ENCODE data around the gene EPG5. TPM values are rescaled to one million over a fixed set of nuclear protein-coding genes. Genes with fewer than 3 reads are reported as not detected.
A peak's percentile ranks its signal among the peaks of the same experiment; 100 is the strongest.

EPG5 gene
- total RNA-seq, 1 experiment from 2014 or later = 16.7 TPM

DNA sequence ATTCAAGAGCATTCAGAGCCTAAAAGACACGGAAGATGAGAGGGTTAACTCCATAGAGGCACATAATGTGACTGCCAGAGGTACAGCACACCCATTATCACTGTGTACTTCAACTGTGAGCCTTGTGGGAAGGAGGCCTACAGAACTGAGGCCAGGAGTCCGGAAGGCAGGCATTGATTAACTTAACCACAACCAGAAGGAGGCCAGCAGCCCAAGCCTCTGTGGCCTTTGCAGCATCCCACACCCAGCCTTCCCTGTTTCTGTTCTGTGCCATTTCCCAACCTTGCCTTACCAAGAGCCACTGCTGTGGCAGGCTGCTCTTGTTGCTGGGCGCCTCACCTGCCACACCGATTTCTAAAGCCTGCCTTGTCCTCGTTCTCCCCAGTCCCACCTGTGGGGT lies 114.5 kb downstream of the EPG5 start:
- Histone ChIP-seq H3K27me3 (replicated peaks; ENCODE audit: insufficient read depth, low read depth, low read length, poor library complexity) (no peaks in the 10 kb centered on the region), H3K4me1 (ENCODE audit: insufficient read depth, low read length, poor library complexity, severe bottlenecking) (no peaks in the 10 kb centered on the region), H3K27ac (ENCODE audit: low read depth, low read length, poor library complexity, severe bottlenecking) (no peak overlapping the region), H3K4me3 (ENCODE audit: low read depth, low read length, poor library complexity, severe bottlenecking) (no peak overlapping the region), H3K36me3 (ENCODE audit: insufficient read depth, low read length, poor library complexity, severe bottlenecking) (no peaks in the 10 kb centered on the region), H3K9me3 (ENCODE audit: low read depth, low read length, poor library complexity, severe bottlenecking) (no peaks in the 10 kb centered on the region)
- BruUV-seq (replicated peaks) = no TSS peak
- TF ChIP-seq, protein P1, sequence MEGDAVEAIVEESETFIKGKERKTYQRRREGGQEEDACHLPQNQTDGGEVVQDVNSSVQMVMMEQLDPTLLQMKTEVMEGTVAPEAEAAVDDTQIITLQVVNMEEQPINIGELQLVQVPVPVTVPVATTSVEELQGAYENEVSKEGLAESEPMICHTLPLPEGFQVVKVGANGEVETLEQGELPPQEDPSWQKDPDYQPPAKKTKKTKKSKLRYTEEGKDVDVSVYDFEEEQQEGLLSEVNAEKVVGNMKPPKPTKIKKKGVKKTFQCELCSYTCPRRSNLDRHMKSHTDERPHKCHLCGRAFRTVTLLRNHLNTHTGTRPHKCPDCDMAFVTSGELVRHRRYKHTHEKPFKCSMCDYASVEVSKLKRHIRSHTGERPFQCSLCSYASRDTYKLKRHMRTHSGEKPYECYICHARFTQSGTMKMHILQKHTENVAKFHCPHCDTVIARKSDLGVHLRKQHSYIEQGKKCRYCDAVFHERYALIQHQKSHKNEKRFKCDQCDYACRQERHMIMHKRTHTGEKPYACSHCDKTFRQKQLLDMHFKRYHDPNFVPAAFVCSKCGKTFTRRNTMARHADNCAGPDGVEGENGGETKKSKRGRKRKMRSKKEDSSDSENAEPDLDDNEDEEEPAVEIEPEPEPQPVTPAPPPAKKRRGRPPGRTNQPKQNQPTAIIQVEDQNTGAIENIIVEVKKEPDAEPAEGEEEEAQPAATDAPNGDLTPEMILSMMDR (conservative IDR thresholded peaks at IDR 0.05; ENCODE audit: low read depth, low read length) = no peak
- TF ChIP-seq EZH2 (IDR thresholded peaks at IDR 0.05; ENCODE audit: borderline replicate concordance, low read depth, low read length, poor library complexity, severe bottlenecking) = no peak
- intact Hi-C loops (cut with micrococcal nuclease; ENCODE audit: unreplicated experiment) = no loop called here
- DNase-seq (ENCODE audit: low spot score) = no peak
- ChIA-PET CTCF (no interaction called here), POLR2A (ENCODE audit: low non-redundant PET) (no interaction called here)

DNA sequence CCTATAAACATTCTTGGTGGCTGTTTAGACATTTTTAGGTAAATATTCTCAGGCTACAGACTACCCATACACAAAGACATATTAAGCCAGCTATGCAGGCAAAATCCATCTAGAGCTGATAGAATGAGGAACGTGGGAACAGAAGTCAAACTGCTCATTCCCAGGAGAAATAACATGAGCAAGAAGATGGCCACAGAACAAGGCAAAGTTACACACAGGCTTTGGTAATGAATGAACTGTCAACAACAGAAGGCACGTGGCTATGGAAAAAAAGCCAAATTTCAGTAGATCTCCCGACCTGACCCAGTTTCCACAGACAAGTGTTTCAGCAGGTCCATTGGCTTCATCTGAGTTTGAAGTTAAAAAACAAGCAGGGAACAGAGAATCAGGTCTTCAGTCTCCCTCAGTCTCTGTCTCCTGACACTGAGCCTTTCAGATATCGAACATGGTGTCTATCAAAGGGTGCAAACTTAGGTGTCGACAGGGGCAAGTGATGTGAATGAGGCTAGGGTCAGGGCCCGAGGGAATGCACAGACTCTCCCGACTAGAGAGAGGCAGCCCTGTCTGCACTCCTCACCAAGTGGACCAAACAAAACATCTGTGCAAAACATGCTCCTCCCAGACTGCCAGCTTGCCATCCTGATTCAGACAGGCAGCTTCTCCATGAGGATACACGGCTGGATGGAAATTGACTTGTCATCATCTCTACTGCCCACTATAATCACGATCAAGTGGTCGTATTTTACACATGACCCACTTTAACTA lies 115.8 kb downstream of the EPG5 start:
- TF ChIP-seq, protein P1 (conservative IDR thresholded peaks at IDR 0.05; ENCODE audit: low read depth, low read length) = no peak
- TF ChIP-seq EZH2 (IDR thresholded peaks at IDR 0.05; ENCODE audit: borderline replicate concordance, low read depth, low read length, poor library complexity, severe bottlenecking) = no peak
- no peak overlapping the region for H3K4me3 ChIP-seq (ENCODE audit: low read depth, low read length, poor library complexity, severe bottlenecking)
- H3K27me3 ChIP-seq (replicated peaks; ENCODE audit: insufficient read depth, low read depth, low read length, poor library complexity) = no peaks in the 10 kb centered on the region
- no peaks in the 10 kb centered on the region for H3K36me3 ChIP-seq (ENCODE audit: insufficient read depth, low read length, poor library complexity, severe bottlenecking)
- no peaks in the 10 kb centered on the region for H3K9me3 ChIP-seq (ENCODE audit: low read depth, low read length, poor library complexity, severe bottlenecking)
- intact Hi-C loops (cut with micrococcal nuclease; ENCODE audit: unreplicated experiment) = no loop called here
- no peaks in the 10 kb centered on the region for H3K4me1 ChIP-seq (ENCODE audit: insufficient read depth, low read length, poor library complexity, severe bottlenecking)
- TSS peak; percentile 16 for BruUV-seq (replicated peaks)
- ChIA-PET CTCF (interaction anchor here (0.8 kb wide), 1 partner anchor 129 kb away, joined by 3 read pairs; no protein-coding TSS in a partner anchor), POLR2A (ENCODE audit: low non-redundant PET) (no interaction called here)
- no peak overlapping the region for H3K27ac ChIP-seq (ENCODE audit: low read depth, low read length, poor library complexity, severe bottlenecking)
- DNase-seq (ENCODE audit: low spot score) = no peak

DNA sequence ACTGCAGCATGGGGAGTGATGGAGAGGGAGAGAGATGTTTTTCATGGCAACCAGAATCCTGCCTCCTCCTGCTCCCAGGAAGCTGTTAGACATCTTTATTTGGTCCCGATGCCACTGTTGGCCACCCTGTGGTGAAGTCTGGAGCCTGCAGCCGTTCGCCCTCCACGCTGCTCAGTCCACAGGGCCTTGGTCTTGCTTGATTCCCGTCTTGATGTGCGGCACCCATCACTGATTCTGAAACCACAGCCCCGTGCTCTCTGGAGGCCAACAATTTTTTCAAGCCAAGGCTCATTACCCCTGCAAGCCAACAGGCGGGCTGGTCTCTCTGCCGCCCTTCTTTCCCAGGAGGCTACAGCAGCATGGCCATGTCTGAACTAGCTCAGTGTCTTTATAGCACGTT lies 117.1 kb downstream of the EPG5 start:
- intact Hi-C loops (cut with micrococcal nuclease; ENCODE audit: unreplicated experiment) = no loop called here
- TF ChIP-seq, protein P1 (conservative IDR thresholded peaks at IDR 0.05; ENCODE audit: low read depth, low read length) = peak; percentile 36; the same call in 1 of the 2 replicates
- no peak for TF ChIP-seq EZH2 (IDR thresholded peaks at IDR 0.05; ENCODE audit: borderline replicate concordance, low read depth, low read length, poor library complexity, severe bottlenecking)
- BruUV-seq (replicated peaks) = no TSS peak
- Histone ChIP-seq H3K36me3 (ENCODE audit: insufficient read depth, low read length, poor library complexity, severe bottlenecking) (no peaks in the 10 kb centered on the region), H3K27ac (ENCODE audit: low read depth, low read length, poor library complexity, severe bottlenecking) (no peak overlapping the region), H3K4me3 (ENCODE audit: low read depth, low read length, poor library complexity, severe bottlenecking) (no peak overlapping the region), H3K4me1 (ENCODE audit: insufficient read depth, low read length, poor library complexity, severe bottlenecking) (no peaks in the 10 kb centered on the region), H3K27me3 (replicated peaks; ENCODE audit: insufficient read depth, low read depth, low read length, poor library complexity) (no peaks in the 10 kb centered on the region), H3K9me3 (ENCODE audit: low read depth, low read length, poor library complexity, severe bottlenecking) (no peaks in the 10 kb centered on the region)
- ChIA-PET CTCF (no interaction called here), POLR2A (ENCODE audit: low non-redundant PET) (interaction anchor here (0.6 kb wide), 1 partner anchor 65 kb away, joined by 4 read pairs; no protein-coding TSS in a partner anchor)
- DNase-seq (ENCODE audit: low spot score) = no peak
